Kidney (tissue), 14 donors: ENCODE data around the gene PFKP. TPM values are rescaled to one million over a fixed set of nuclear protein-coding genes. Genes with fewer than 3 reads are reported as not detected.
A peak's percentile ranks its signal among the peaks of the same experiment; 100 is the strongest.

Experiments
- DNase-seq, 5 donors: peaks; one replicate each; pipeline ENCODE4 v3.0.0-alpha.2; 2013 to 2020
- FAIRE-seq: peaks from 2 replicates; lab custom pipeline; 2012; peaks lifted over from hg19 to GRCh38; lab: Jason Lieb, UNC
- H3K27ac ChIP-seq, 2 donors: one replicate each; pipeline ENCODE4 v1.7.0; 2013; ENCODE audit warnings: low read depth in 2 of 2, low read length in 2 of 2, inconsistent platforms in 1 of 2
- H3K27me3 ChIP-seq: one replicate; pipeline ENCODE4 v1.7.1; 2013; ENCODE audit warnings: low read length, inconsistent platforms; ENCODE audit not compliant: control insufficient read depth, insufficient read depth
- H3K36me3 ChIP-seq, 3 donors: one replicate each; pipeline versions ENCODE4 v1.7.0 to v1.7.1; 2013; ENCODE audit warnings: low read length in 3 of 3, control low read depth in 1 of 3, inconsistent platforms in 1 of 3; ENCODE audit not compliant: insufficient read depth in 3 of 3, control insufficient read depth in 2 of 3
- H3K4me1 ChIP-seq, 3 donors: one replicate each; pipeline versions ENCODE4 v1.7.0 to v1.7.1; 2013; ENCODE audit warnings: low read length in 3 of 3, inconsistent platforms in 1 of 3, low read depth in 1 of 3; ENCODE audit not compliant: control insufficient read depth in 2 of 3, insufficient read depth in 2 of 3
- H3K4me3 ChIP-seq, 3 donors: one replicate each; pipeline versions ENCODE4 v1.7.0 to v1.8.1; 2013; ENCODE audit warnings: low read length in 3 of 3, control low read depth in 1 of 3, inconsistent platforms in 1 of 3
- H3K9ac ChIP-seq, 3 donors: one replicate each; pipeline versions ENCODE4 v1.7.0 to v1.7.1; 2013; ENCODE audit warnings: low read length in 3 of 3, control low read depth in 1 of 3, inconsistent platforms in 1 of 3
- H3K9me3 ChIP-seq, 3 donors: one replicate each; pipeline versions ENCODE4 v1.7.0 to v1.7.1; 2013; ENCODE audit warnings: low read length in 3 of 3, control low read depth in 1 of 3, inconsistent platforms in 1 of 3; ENCODE audit not compliant: control insufficient read depth in 2 of 3, insufficient read depth in 1 of 3
- intact Hi-C: fragments of 100-400 bp; cut with DNase I; formaldehyde crosslinking; loops from one replicate; pipeline ENCODE4 v1.11.1; 2022
- polyA plus RNA-seq: library from polyadenylated mRNA; stranded (reverse); fragments of 350-450 nt; fragmentation: Illumina TruSeq; extraction: RNeasy Lipid Tissue Mini Kit (QIAGEN cat#74804); gene quantifications from one replicate; pipeline ENCODE4 v1.2.3, GENCODE V29; 2014; ENCODE audit warnings: low read depth, low replicate concordance; ENCODE audit not compliant: insufficient read depth
- total RNA-seq: library from RNA; stranded (reverse); fragmentation: NEBNext Ultra II Directional; extraction: Animal tissue kit (Norgen Biotek cat#: 25700); gene quantifications from one replicate; pipeline ENCODE4 v1.2.1, GENCODE V29; 2021
- TF ChIP-seq, protein P1 (sequence below): IDR thresholded peaks from 3 replicates; pipeline ENCODE4 v1.5.1; 2012; ENCODE audit warnings: mild to moderate bottlenecking, moderate library complexity, borderline replicate concordance; ENCODE audit not compliant: insufficient read depth; ENCODE audit errors: extremely low read depth
- donor health status: control.
- donor health status: control.
- donor health status: control.
- donor health status: control.
- donor health status: control.
- donor health status: DM: yes; HTN: yes; CAD: no.
- donor health status: Normal renal cell carcinoma (clear cell type).

Gene PFKP
- total and polyA plus RNA-seq, 2 donors from 2014 or later = 51.2 to 139 TPM

DNA sequence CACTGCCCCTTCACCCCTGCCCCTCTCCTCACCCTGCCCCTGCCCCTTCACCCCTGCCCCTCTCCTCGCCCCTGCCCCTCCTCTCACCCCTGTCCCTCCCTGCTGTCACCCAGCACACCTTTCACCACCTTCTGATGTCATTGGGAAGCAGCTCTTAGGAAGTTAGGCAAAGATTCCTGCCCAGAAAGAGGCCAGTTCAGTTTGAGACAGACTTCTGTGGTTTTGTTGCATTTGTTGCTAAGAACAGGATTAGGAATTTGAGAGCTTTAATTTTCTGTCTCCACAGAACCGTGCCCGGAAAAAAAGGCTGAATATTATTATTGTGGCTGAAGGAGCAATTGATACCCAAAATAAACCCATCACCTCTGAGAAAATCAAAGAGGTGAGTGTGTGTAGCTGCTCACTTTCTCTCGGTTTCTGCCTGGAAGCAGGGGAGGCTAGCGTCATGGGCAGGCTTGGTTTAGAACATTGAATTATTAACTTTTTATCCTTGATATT is 39.6 kb downstream of the PFKP start:
- peak overlapping the region in 2 of 3 donors; percentile 34 to 61 for H3K9ac ChIP-seq
- intact Hi-C loops = no loop called here
- peaks cover 6 to 20% (median 12%) of the 10 kb centered on the region in 3 donors for H3K4me1 ChIP-seq
- H3K27me3 ChIP-seq = peaks cover 2% of the 10 kb centered on the region
- H3K36me3 ChIP-seq = peaks cover 0 to 4% (median 2%) of the 10 kb centered on the region in 3 donors
- peak overlapping the region in 2 of 3 donors; percentile 4 to 16 for H3K4me3 ChIP-seq
- TF ChIP-seq, protein P1, sequence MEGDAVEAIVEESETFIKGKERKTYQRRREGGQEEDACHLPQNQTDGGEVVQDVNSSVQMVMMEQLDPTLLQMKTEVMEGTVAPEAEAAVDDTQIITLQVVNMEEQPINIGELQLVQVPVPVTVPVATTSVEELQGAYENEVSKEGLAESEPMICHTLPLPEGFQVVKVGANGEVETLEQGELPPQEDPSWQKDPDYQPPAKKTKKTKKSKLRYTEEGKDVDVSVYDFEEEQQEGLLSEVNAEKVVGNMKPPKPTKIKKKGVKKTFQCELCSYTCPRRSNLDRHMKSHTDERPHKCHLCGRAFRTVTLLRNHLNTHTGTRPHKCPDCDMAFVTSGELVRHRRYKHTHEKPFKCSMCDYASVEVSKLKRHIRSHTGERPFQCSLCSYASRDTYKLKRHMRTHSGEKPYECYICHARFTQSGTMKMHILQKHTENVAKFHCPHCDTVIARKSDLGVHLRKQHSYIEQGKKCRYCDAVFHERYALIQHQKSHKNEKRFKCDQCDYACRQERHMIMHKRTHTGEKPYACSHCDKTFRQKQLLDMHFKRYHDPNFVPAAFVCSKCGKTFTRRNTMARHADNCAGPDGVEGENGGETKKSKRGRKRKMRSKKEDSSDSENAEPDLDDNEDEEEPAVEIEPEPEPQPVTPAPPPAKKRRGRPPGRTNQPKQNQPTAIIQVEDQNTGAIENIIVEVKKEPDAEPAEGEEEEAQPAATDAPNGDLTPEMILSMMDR = no peak
- no peak for FAIRE-seq
- H3K9me3 ChIP-seq = no peaks in the 10 kb centered on the region
- peak in 1 of 5 donors; percentile 52 for DNase-seq
- H3K27ac ChIP-seq = peak overlapping the region; percentile 88 to 97

DNA sequence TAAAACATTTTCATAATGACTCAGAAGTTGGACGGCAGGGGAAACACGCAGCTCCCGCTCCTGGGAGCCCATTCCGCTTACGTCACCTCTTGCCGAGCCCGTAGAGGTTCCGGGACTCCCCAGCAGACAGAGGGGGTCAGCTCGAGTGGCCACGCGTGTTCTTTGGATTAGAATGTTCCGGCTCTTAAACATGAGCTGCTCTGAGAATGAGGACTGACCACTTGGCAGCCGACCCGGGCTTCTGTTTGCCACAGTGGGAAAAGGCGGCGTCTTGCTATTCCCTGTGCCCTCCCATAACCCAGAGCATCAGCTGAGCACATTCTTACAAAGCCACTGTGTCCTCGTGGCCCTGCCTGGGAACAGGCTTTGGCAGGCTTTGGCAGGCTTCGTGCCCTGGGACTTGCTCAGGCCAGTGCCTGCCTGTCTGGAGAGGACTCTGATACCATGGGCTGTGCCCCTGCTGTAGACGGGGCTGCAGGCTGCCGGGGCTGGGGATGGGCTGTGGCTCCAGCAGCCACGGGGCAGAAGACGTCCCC is 40.1 kb downstream of the PFKP start:
- peak; percentile 67 for FAIRE-seq
- DNase-seq = peak in 2 of 5 donors; percentile 41 to 96
- peaks cover 2 to 7% (median 4%) of the 10 kb centered on the region in 3 donors for H3K36me3 ChIP-seq
- H3K4me3 ChIP-seq = peak overlapping the region in 1 of 3 donors; percentile 19
- H3K9me3 ChIP-seq = no peaks in the 10 kb centered on the region
- H3K4me1 ChIP-seq = peaks cover 6 to 20% (median 12%) of the 10 kb centered on the region in 3 donors
- intact Hi-C loops = no loop called here
- H3K27ac ChIP-seq = peak overlapping the region; percentile 88 to 97
- peaks cover 2% of the 10 kb centered on the region for H3K27me3 ChIP-seq
- H3K9ac ChIP-seq = peak overlapping the region in 1 of 3 donors; percentile 74
- TF ChIP-seq, protein P1 = no peak

DNA sequence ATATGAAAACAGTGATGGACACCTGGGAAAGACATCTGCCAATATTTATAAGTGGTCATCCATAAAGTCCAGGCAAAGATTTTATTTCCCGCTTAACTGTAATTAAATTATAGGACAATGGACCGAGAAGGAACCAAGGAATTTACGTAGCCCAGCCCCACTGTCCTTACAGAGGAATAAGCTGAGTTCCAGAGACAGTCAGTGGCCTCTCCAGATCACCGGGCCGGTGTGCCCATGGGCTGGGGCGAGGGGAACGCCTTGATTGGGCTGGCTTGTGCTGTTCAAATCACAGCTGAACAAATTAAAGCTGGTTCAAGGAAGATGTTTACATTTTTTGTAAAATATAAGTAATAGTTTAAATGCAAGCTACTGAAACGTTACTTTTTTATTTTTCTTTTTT is 40.7 kb downstream of the PFKP start:
- TF ChIP-seq, protein P1 = no peak
- Histone ChIP-seq H3K36me3 (peaks cover 2 to 11% (median 4%) of the 10 kb centered on the region in 3 donors), H3K9me3 (no peaks in the 10 kb centered on the region), H3K4me3 (peak overlapping the region in 1 of 3 donors; percentile 19), H3K27me3 (peaks cover 2% of the 10 kb centered on the region), H3K27ac (peak overlapping the region; percentile 88 to 97), H3K4me1 (peaks cover 6 to 20% (median 9%) of the 10 kb centered on the region in 3 donors), H3K9ac (peak overlapping the region in 1 of 3 donors; percentile 74)
- DNase-seq (peak in 1 of 5 donors; percentile 55), FAIRE-seq (no peak)
- intact Hi-C loops = no loop called here
